ENCODE results near the gene AP3B1.

The AP3B1 gene

DNA sequence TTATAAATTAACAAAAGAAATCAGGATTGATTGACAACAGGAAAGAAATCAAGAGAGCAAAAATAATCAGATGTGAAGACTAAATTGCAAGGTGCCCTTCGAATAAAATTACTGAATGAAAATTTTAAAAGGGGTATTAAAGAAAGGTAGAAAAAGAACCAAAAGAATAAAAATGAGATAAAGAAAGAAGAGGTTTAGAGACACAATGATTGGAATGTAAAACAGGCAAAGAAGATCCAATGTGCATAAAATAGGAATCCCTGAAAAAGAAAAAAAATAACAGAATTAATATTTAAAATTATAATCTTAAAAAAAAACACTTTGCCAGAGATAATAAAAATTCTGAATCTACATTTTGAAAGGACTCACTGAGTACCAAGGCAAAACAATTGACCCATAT, 73.0 kb downstream of the AP3B1 start:
- CTCF ChIA-PET = no interaction called here
- POLR2A ChIA-PET = no interaction called here
- H3K4me3 ChIP-seq (ENCODE audit: low read depth, low read length) = no peak overlapping the region
- TF ChIP-seq, protein P1, sequence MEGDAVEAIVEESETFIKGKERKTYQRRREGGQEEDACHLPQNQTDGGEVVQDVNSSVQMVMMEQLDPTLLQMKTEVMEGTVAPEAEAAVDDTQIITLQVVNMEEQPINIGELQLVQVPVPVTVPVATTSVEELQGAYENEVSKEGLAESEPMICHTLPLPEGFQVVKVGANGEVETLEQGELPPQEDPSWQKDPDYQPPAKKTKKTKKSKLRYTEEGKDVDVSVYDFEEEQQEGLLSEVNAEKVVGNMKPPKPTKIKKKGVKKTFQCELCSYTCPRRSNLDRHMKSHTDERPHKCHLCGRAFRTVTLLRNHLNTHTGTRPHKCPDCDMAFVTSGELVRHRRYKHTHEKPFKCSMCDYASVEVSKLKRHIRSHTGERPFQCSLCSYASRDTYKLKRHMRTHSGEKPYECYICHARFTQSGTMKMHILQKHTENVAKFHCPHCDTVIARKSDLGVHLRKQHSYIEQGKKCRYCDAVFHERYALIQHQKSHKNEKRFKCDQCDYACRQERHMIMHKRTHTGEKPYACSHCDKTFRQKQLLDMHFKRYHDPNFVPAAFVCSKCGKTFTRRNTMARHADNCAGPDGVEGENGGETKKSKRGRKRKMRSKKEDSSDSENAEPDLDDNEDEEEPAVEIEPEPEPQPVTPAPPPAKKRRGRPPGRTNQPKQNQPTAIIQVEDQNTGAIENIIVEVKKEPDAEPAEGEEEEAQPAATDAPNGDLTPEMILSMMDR (IDR thresholded peaks at IDR 0.05; ENCODE audit: insufficient read depth, low read length, missing control alignments) = no peak
- no peak for DNase-seq (ENCODE audit: low read depth, low spot score)

DNA sequence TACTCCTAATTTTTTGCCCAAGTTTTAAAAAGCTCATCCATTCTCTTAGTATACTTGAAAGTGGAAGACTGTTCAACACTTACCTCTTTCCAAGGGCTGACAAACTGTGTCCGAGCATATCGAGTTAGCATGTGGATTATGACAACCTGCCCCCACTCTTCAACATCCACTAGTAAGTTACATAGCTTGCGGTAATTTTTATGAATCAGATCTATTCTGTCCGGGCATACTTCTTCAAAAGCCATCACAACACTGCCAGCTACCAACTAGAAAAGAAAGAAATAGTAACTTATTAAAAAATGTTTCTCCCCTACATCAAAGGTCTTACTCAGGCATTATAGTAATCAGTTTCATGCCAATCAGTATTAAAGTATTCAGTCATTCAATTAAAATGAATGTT, 78.5 kb downstream of the AP3B1 start:
- TF ChIP-seq, protein P1 (IDR thresholded peaks at IDR 0.05; ENCODE audit: insufficient read depth, low read length, missing control alignments) = no peak
- POLR2A ChIA-PET = no interaction called here
- CTCF ChIA-PET = no interaction called here
- H3K4me3 ChIP-seq (ENCODE audit: low read depth, low read length) = no peak overlapping the region
- no peak for DNase-seq (ENCODE audit: low read depth, low spot score)

DNA sequence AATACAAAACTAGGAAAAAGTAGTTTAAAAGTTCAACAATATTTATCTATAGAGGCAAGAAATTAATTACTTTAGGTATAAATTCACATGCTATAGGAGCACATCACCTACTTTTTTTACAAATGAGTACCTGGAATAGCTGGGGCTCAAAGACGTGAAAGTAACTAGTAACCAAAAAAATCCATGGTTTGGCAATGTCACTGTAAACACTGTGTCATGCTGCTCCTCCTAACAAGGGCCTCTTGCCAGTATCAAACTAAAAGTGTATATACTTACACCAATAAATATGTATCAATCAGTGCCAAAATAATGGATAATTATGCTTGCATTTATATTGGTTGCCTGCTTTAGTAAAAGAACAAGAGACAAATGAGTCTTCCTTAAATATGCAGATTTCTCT, 78.9 kb downstream of the AP3B1 start:
- ChIA-PET CTCF (no interaction called here), POLR2A (no interaction called here)
- H3K4me3 ChIP-seq (ENCODE audit: low read depth, low read length) = no peak overlapping the region
- TF ChIP-seq, protein P1 (IDR thresholded peaks at IDR 0.05; ENCODE audit: insufficient read depth, low read length, missing control alignments) = no peak
- no peak for DNase-seq (ENCODE audit: low read depth, low spot score)

DNA sequence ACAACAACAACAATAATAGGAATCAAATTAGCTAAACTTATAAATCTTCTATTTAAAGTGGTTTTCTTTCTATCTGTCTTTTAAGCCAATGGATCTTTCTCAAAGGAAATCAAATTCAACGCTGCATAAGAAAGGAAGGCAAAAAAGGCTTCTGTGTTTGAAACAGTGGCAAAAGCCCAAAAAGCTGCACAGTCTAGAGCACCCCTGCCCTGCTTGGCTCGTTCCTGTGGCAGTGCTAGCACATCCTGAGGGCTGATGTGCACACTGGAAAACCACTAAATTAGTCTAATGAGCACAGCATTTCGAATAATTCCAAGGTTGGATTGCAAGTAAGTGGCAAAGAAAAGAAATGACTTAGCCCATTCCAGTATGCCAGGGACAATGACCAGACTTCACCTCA, 80.7 kb downstream of the AP3B1 start:
- TF ChIP-seq, protein P1 (IDR thresholded peaks at IDR 0.05; ENCODE audit: insufficient read depth, low read length, missing control alignments) = no peak

DNA sequence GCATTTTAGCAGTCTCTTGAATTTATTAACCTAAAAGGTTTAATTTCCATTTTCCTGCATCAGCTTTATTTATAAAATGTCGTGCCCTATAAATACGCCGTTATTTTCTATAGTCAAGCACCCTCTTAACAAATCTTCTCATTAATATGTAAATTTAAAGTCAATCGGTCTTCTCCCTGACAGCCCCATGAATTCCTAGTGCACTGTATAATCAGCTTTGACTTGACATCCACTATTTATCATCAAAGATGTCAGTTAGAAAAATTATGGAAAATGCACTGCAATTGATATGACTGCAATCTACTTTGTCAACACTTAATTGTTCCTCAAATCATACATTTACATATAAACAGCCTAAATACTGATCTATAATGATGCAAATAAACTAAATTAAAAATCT, 83.4 kb downstream of the AP3B1 start:
- CTCF ChIA-PET = interaction anchor here (1.1 kb wide), 1 partner anchor 1134 kb away, joined by 3 read pairs; no protein-coding TSS in a partner anchor
- no peak for DNase-seq (ENCODE audit: low read depth, low spot score)
- no peak overlapping the region for H3K4me3 ChIP-seq (ENCODE audit: low read depth, low read length)
- TF ChIP-seq, protein P1 (IDR thresholded peaks at IDR 0.05; ENCODE audit: insufficient read depth, low read length, missing control alignments) = no peak
- POLR2A ChIA-PET = no interaction called here

More for the DNA sequence above, 80.7 kb downstream of the AP3B1 start:
- no peak overlapping the region for H3K4me3 ChIP-seq (ENCODE audit: low read depth, low read length)
- ChIA-PET POLR2A (no interaction called here), CTCF (no interaction called here)
- DNase-seq (ENCODE audit: low read depth, low spot score) = no peak

DNA sequence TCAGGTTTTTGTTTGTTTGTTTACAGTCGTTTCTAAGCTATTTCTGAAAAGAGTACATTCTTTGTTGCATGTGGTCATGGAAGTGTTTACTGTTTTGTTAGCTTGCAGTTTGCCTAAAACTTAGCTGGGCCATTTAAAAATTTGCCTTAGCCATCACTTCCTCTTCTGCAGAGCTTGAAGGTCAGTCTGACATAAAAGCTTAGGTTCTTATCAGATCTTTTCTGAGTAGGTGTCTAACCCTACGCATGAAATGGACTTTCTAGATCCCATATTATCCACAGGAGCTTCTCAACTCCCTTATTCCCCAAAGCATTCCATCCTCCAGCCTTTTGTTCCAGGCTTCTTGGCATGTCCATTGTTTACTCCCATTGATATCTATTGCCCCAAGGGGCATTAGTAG, 90.3 kb downstream of the AP3B1 start:
- CTCF ChIA-PET = no interaction called here
- POLR2A ChIA-PET = no interaction called here
- no peak overlapping the region for H3K4me3 ChIP-seq (ENCODE audit: low read depth, low read length)
- DNase-seq (ENCODE audit: low read depth, low spot score) = no peak
- TF ChIP-seq, protein P1 (IDR thresholded peaks at IDR 0.05; ENCODE audit: insufficient read depth, low read length, missing control alignments) = no peak
